GM23338 (cell line): Measurements from ENCODE around the gene PPP1R9A. TPM values are rescaled to one million over a fixed set of nuclear protein-coding genes. Genes with fewer than 3 reads are reported as not detected.

Experiments used
- ATAC-seq: fragments of 200-7000 bp; cut with Tn5 transposase; 3 replicates; pipeline ENCODE4 v1.9.1; 2020
- DNase-seq: peaks from one replicate; pipeline ENCODE4 v3.0.0-alpha.2; 2015; ENCODE audit warnings: low spot score
- H2AFZ ChIP-seq: fragments of 200-600 bp; sonication (generic); 2 replicates; pipeline ENCODE4 v1.8.0; 2016; ENCODE audit warnings: antibody characterized with exemption, mild to moderate bottlenecking, moderate library complexity
- H3F3A ChIP-seq: fragments of 200-600 bp; sonication (generic); replicated peaks from 2 replicates; pipeline ENCODE4 v1.8.0; 2017; ENCODE audit warnings: antibody characterized with exemption, mixed run types, low read depth
- H3K27ac ChIP-seq: fragments of 200-600 bp; sonication (generic); 2 replicates; pipeline ENCODE4 v1.6.1; 2016; ENCODE audit warnings: low read depth
- H3K27me3 ChIP-seq: fragments of 200-600 bp; sonication (generic); 2 replicates; pipeline ENCODE4 v1.8.0; 2016; ENCODE audit warnings: mild to moderate bottlenecking, mixed run types, moderate library complexity; ENCODE audit not compliant: insufficient read depth
- H3K36me3 ChIP-seq: fragments of 200-600 bp; sonication (generic); 2 replicates; pipeline ENCODE4 v1.8.0; 2016; ENCODE audit warnings: mild to moderate bottlenecking; ENCODE audit not compliant: insufficient read depth
- H3K4me1 ChIP-seq: fragments of 200-600 bp; sonication (generic); 2 replicates; pipeline ENCODE4 v1.8.0; 2016; ENCODE audit warnings: mild to moderate bottlenecking, moderate library complexity; ENCODE audit not compliant: insufficient read depth
- H3K4me2 ChIP-seq: fragments of 200-600 bp; sonication (generic); 2 replicates; pipeline ENCODE4 v1.7.1; 2017; ENCODE audit warnings: mixed run types
- H3K4me3 ChIP-seq: fragments of 200-600 bp; sonication (generic); 2 replicates; pipeline ENCODE4 v1.6.1; 2016; ENCODE audit warnings: mixed run types
- H3K79me2 ChIP-seq: fragments of 200-600 bp; sonication (generic); replicated peaks from 2 replicates; pipeline ENCODE4 v1.8.0; 2017; ENCODE audit warnings: mild to moderate bottlenecking; ENCODE audit not compliant: insufficient read depth
- H3K9me2 ChIP-seq: fragments of 200-600 bp; sonication (generic); 2 replicates; pipeline ENCODE4 v1.8.0; 2017; ENCODE audit not compliant: insufficient read depth
- H4K20me1 ChIP-seq: fragments of 200-600 bp; sonication (generic); replicated peaks from 2 replicates; pipeline ENCODE4 v1.8.0; 2017; ENCODE audit warnings: mild to moderate bottlenecking; ENCODE audit not compliant: insufficient read depth
- H3K27ac Mint-ChIP-seq: 2 replicates; pipeline ENCODE4 v1.8.0; 2020; ENCODE audit warnings: inconsistent platforms, mild to moderate bottlenecking, moderate library complexity, mixed read lengths
- H3K27me3 Mint-ChIP-seq: 3 replicates; pipeline ENCODE4 v1.8.0; 2022; ENCODE audit warnings: low read depth, mild to moderate bottlenecking, moderate library complexity, mixed read lengths, inconsistent platforms; ENCODE audit not compliant: insufficient read depth, poor library complexity
- H3K36me3 Mint-ChIP-seq: 3 replicates; pipeline ENCODE4 v1.8.0; 2021; ENCODE audit warnings: low read depth, mild to moderate bottlenecking, inconsistent platforms, moderate library complexity, mixed read lengths
- H3K4me1 Mint-ChIP-seq: 3 replicates; pipeline ENCODE4 v1.8.0; 2020; ENCODE audit warnings: mild to moderate bottlenecking, inconsistent platforms, mixed read lengths
- H3K4me3 Mint-ChIP-seq: 3 replicates; pipeline ENCODE4 v1.8.0; 2021; ENCODE audit warnings: moderate library complexity, mild to moderate bottlenecking, inconsistent platforms, mixed read lengths
- H3K9me3 Mint-ChIP-seq: 3 replicates; pipeline ENCODE4 v1.8.0; 2020; ENCODE audit warnings: moderate library complexity, mild to moderate bottlenecking, inconsistent platforms, mixed read lengths
- CREB1 ChIP-seq: fragments of 250-450 bp; sonication (Bioruptor Pico); IDR thresholded peaks from 2 replicates; pipeline ENCODE4 v1.5.0; 2020; ENCODE audit warnings: low read depth, mild to moderate bottlenecking, moderate library complexity
- EZH2phosphoT487 ChIP-seq: fragments of 200-600 bp; sonication (generic); IDR thresholded peaks from one replicate; pipeline ENCODE4 v1.8.1; 2018; ENCODE audit warnings: antibody characterized with exemption; ENCODE audit not compliant: unreplicated experiment
- POLR2AphosphoS5 ChIP-seq: IDR thresholded peaks from 2 replicates; pipeline ENCODE4 v1.6.1; 2016; ENCODE audit warnings: antibody characterized with exemption, low read depth
- STAT1 ChIP-seq: IDR thresholded peaks from one replicate; pipeline ENCODE4 v1.6.1; 2016; ENCODE audit warnings: antibody characterized with exemption; ENCODE audit not compliant: unreplicated experiment
- ZNF114 ChIP-seq: fragments of 250-450 bp; sonication (Bioruptor Pico); IDR thresholded peaks from 2 replicates; pipeline ENCODE4 v1.5.0; 2020; ENCODE audit warnings: mild to moderate bottlenecking, moderate library complexity
- polyA plus RNA-seq: library from polyadenylated mRNA; unstranded; fragments of >200 nt; fragmentation: Nextera tagmentation; extraction: Ambion mirVana; gene quantifications from 2 replicates; pipeline ENCODE4 v1.2.1, GENCODE V29; 2016
- total RNA-seq: library from RNA; depleted of rRNA; stranded (reverse); fragments of >200 nt; shearing (Covaris generic); gene quantifications from 2 replicates; pipeline ENCODE4 v1.2.3, GENCODE V29; 2014
- TF ChIP-seq, protein P1 (sequence below), 2 experiments: fragments of 200-600 bp in 1 of 2; sonication (generic) in 1 of 2; conservative IDR thresholded peaks; 2 replicates each; pipeline versions ENCODE4 v1.5.1 to v1.6.1; 2016 to 2017; ENCODE audit warnings: antibody characterized with exemption in 2 of 2, low read depth in 2 of 2, mild to moderate bottlenecking in 2 of 2, moderate library complexity in 1 of 2
- TF ChIP-seq, protein P2 (sequence below): fragments of 250-450 bp; sonication (Bioruptor Pico); IDR thresholded peaks from 2 replicates; pipeline ENCODE4 v1.5.0; 2020; ENCODE audit warnings: mild to moderate bottlenecking, moderate library complexity
- TF ChIP-seq, protein P3 (sequence below): IDR thresholded peaks from one replicate; pipeline ENCODE4 v1.6.1; 2018; ENCODE audit warnings: antibody characterized with exemption; ENCODE audit not compliant: unreplicated experiment

The PPP1R9A gene
- total and polyA plus RNA-seq, 2 experiments from 2014 or later: 10.6 to 31.8 TPM

DNA sequence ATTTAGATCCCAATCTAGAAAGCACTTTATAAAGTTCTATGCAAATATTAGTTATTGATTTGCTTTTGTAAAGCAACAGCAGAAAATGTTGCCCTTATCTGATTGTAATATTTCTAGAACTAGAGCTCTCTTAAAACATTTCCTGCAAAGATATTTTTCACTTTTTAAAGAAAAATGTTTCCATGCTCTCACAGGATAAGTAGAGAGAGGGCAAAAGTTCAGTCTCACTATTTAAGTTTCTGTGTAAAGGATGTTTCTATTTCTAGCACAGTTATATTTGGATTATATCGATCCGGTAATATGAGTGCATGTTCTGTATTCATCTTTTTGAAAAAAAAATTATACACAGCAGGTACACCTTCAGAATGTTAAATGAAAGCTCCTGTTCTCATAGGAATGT is 334.9 kb downstream of the PPP1R9A start (continued):
- TF ChIP-seq, protein P1, sequence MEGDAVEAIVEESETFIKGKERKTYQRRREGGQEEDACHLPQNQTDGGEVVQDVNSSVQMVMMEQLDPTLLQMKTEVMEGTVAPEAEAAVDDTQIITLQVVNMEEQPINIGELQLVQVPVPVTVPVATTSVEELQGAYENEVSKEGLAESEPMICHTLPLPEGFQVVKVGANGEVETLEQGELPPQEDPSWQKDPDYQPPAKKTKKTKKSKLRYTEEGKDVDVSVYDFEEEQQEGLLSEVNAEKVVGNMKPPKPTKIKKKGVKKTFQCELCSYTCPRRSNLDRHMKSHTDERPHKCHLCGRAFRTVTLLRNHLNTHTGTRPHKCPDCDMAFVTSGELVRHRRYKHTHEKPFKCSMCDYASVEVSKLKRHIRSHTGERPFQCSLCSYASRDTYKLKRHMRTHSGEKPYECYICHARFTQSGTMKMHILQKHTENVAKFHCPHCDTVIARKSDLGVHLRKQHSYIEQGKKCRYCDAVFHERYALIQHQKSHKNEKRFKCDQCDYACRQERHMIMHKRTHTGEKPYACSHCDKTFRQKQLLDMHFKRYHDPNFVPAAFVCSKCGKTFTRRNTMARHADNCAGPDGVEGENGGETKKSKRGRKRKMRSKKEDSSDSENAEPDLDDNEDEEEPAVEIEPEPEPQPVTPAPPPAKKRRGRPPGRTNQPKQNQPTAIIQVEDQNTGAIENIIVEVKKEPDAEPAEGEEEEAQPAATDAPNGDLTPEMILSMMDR (conservative IDR thresholded peaks at IDR 0.05; ENCODE audit: low read depth in 2 of 2): no peak

DNA sequence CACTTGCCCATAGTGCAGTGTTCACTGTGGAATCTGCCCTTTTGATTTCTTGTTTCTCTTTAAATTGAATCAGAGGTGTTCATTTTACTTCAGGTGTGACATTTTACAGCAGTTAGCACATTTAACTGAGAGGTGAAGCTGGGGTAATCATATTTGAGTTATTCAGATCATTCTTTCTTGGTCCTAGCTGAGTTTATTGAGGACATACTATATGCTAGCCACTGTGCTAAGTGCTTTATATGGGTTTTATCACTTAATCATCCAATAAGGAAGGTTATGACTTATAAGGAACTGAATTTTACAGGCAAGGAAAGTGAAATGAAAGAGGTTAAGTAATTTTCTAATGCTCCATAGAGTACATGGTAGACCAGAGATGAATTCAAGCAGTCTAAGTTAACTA is 337.2 kb downstream of the PPP1R9A start:
- ATAC-seq (no peak), DNase-seq (no peak)
- no peaks in the 10 kb centered on the region for H3K9me3 Mint-ChIP-seq
- no peak overlapping the region for H3K4me3 Mint-ChIP-seq
- H3K4me2 ChIP-seq: no peak overlapping the region
- H3K9me2 ChIP-seq: no peaks in the 10 kb centered on the region
- H3K4me1 ChIP-seq: peaks cover 12% of the 10 kb centered on the region
- no peaks in the 10 kb centered on the region for H3K79me2 ChIP-seq
- H3K27ac ChIP-seq: no peak overlapping the region
- no peaks in the 10 kb centered on the region for H3F3A ChIP-seq
- no peaks in the 10 kb centered on the region for H3K36me3 ChIP-seq
- H3K36me3 Mint-ChIP-seq: no peaks in the 10 kb centered on the region
- H4K20me1 ChIP-seq: 0 out of 2 replicates have a peak, but pooled peaks cover 3% of the 10 kb centered on the region
- no peak overlapping the region for H3K27ac Mint-ChIP-seq
- H2AFZ ChIP-seq: no peak overlapping the region
- TF ChIP-seq CREB1 (CRISPR knock-in tag) (no peak), POLR2AphosphoS5 (no peak), STAT1 (no peak), EZH2phosphoT487 (no peak), ZNF114 (CRISPR knock-in tag) (no peak)
- TF ChIP-seq, protein P2, sequence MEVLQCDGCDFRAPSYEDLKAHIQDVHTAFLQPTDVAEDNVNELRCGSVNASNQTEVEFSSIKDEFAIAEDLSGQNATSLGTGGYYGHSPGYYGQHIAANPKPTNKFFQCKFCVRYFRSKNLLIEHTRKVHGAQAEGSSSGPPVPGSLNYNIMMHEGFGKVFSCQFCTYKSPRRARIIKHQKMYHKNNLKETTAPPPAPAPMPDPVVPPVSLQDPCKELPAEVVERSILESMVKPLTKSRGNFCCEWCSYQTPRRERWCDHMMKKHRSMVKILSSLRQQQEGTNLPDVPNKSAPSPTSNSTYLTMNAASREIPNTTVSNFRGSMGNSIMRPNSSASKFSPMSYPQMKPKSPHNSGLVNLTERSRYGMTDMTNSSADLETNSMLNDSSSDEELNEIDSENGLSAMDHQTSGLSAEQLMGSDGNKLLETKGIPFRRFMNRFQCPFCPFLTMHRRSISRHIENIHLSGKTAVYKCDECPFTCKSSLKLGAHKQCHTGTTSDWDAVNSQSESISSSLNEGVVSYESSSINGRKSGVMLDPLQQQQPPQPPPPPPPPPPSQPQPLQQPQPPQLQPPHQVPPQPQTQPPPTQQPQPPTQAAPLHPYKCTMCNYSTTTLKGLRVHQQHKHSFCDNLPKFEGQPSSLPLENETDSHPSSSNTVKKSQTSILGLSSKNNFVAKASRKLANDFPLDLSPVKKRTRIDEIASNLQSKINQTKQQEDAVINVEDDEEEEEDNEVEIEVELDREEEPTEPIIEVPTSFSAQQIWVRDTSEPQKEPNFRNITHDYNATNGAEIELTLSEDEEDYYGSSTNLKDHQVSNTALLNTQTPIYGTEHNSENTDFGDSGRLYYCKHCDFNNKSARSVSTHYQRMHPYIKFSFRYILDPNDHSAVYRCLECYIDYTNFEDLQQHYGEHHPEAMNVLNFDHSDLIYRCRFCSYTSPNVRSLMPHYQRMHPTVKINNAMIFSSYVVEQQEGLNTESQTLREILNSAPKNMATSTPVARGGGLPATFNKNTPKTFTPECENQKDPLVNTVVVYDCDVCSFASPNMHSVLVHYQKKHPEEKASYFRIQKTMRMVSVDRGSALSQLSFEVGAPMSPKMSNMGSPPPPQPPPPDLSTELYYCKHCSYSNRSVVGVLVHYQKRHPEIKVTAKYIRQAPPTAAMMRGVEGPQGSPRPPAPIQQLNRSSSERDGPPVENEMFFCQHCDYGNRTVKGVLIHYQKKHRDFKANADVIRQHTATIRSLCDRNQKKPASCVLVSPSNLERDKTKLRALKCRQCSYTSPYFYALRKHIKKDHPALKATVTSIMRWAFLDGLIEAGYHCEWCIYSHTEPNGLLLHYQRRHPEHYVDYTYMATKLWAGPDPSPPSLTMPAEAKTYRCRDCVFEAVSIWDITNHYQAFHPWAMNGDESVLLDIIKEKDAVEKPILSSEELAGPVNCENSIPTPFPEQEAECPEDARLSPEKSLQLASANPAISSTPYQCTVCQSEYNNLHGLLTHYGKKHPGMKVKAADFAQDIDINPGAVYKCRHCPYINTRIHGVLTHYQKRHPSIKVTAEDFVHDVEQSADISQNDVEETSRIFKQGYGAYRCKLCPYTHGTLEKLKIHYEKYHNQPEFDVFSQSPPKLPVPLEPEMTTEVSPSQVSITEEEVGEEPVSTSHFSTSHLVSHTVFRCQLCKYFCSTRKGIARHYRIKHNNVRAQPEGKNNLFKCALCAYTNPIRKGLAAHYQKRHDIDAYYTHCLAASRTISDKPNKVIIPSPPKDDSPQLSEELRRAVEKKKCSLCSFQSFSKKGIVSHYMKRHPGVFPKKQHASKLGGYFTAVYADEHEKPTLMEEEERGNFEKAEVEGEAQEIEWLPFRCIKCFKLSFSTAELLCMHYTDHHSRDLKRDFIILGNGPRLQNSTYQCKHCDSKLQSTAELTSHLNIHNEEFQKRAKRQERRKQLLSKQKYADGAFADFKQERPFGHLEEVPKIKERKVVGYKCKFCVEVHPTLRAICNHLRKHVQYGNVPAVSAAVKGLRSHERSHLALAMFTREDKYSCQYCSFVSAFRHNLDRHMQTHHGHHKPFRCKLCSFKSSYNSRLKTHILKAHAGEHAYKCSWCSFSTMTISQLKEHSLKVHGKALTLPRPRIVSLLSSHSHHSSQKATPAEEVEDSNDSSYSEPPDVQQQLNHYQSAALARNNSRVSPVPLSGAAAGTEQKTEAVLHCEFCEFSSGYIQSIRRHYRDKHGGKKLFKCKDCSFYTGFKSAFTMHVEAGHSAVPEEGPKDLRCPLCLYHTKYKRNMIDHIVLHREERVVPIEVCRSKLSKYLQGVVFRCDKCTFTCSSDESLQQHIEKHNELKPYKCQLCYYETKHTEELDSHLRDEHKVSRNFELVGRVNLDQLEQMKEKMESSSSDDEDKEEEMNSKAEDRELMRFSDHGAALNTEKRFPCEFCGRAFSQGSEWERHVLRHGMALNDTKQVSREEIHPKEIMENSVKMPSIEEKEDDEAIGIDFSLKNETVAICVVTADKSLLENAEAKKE (CRISPR knock-in tag): no peak
- TF ChIP-seq, protein P3, sequence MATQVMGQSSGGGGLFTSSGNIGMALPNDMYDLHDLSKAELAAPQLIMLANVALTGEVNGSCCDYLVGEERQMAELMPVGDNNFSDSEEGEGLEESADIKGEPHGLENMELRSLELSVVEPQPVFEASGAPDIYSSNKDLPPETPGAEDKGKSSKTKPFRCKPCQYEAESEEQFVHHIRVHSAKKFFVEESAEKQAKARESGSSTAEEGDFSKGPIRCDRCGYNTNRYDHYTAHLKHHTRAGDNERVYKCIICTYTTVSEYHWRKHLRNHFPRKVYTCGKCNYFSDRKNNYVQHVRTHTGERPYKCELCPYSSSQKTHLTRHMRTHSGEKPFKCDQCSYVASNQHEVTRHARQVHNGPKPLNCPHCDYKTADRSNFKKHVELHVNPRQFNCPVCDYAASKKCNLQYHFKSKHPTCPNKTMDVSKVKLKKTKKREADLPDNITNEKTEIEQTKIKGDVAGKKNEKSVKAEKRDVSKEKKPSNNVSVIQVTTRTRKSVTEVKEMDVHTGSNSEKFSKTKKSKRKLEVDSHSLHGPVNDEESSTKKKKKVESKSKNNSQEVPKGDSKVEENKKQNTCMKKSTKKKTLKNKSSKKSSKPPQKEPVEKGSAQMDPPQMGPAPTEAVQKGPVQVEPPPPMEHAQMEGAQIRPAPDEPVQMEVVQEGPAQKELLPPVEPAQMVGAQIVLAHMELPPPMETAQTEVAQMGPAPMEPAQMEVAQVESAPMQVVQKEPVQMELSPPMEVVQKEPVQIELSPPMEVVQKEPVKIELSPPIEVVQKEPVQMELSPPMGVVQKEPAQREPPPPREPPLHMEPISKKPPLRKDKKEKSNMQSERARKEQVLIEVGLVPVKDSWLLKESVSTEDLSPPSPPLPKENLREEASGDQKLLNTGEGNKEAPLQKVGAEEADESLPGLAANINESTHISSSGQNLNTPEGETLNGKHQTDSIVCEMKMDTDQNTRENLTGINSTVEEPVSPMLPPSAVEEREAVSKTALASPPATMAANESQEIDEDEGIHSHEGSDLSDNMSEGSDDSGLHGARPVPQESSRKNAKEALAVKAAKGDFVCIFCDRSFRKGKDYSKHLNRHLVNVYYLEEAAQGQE: no peak
- TF ChIP-seq, protein P1 (conservative IDR thresholded peaks at IDR 0.05; ENCODE audit: low read depth in 2 of 2): no peak
- no peaks in the 10 kb centered on the region for H3K27me3 ChIP-seq
- H3K4me3 ChIP-seq: no peak overlapping the region
- H3K27me3 Mint-ChIP-seq: no peaks in the 10 kb centered on the region
- H3K4me1 Mint-ChIP-seq: peaks cover 21% of the 10 kb centered on the region
